Subcutaneous adipose tissue (tissue), 4 donors: ENCODE results near the gene PTPRN2. TPM values are rescaled to one million over a fixed set of nuclear protein-coding genes. Genes with fewer than 3 reads are reported as not detected.

Experiments used
- total RNA-seq, 4 donors: library from RNA; depleted of rRNA; stranded (reverse); fragments of >200 nt; gene quantifications; one replicate each; pipeline ENCODE4 v1.1.0, GENCODE V29; 2016
- TF ChIP-seq, protein P1 (sequence below): fragments of 450-650 bp; IDR thresholded peaks from one replicate; pipeline ENCODE4 v1.5.1; 2016; ENCODE audit warnings: low read depth, mild to moderate bottlenecking, control low read depth, antibody characterized with exemption, moderate library complexity

Gene PTPRN2
- total RNA-seq, 4 donors from 2014 or later, result 2.0 to 4.6 (median 3.7) TPM

- TF ChIP-seq, protein P1, sequence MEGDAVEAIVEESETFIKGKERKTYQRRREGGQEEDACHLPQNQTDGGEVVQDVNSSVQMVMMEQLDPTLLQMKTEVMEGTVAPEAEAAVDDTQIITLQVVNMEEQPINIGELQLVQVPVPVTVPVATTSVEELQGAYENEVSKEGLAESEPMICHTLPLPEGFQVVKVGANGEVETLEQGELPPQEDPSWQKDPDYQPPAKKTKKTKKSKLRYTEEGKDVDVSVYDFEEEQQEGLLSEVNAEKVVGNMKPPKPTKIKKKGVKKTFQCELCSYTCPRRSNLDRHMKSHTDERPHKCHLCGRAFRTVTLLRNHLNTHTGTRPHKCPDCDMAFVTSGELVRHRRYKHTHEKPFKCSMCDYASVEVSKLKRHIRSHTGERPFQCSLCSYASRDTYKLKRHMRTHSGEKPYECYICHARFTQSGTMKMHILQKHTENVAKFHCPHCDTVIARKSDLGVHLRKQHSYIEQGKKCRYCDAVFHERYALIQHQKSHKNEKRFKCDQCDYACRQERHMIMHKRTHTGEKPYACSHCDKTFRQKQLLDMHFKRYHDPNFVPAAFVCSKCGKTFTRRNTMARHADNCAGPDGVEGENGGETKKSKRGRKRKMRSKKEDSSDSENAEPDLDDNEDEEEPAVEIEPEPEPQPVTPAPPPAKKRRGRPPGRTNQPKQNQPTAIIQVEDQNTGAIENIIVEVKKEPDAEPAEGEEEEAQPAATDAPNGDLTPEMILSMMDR, result no peak
These were observed 242.8 kb downstream of the PTPRN2 start for GRCh38 chr7:158344706-158345300.

DNA sequence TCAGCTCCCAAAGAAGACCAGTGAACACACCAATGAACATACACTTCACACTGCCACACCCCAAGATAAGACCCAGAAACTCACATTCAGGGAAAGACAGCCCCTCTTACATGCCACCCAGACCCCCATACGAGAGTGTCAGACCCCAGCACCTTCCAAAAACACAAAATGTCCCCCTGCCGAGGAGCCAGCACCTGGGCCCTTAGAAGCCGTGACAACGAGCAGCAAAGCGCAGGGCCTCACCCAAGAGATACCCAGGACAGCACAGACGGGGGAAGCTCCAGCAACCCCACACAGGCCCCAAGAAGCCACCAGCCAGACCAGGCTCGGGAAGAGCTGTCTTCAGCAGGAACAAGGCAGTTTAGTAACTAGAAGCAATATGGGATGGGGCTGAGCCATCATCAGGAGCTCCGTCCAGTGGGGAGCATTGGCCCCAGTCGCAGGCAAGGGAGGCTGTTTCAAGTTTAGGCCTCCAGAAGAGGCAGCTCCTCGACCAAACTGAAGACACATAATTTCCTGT is 243.6 kb downstream of the PTPRN2 start:
- TF ChIP-seq, protein P1, result no peak

- TF ChIP-seq, protein P1, result no peak
These were observed 244.1 kb downstream of the PTPRN2 start for GRCh38 chr7:158343526-158343925.

DNA sequence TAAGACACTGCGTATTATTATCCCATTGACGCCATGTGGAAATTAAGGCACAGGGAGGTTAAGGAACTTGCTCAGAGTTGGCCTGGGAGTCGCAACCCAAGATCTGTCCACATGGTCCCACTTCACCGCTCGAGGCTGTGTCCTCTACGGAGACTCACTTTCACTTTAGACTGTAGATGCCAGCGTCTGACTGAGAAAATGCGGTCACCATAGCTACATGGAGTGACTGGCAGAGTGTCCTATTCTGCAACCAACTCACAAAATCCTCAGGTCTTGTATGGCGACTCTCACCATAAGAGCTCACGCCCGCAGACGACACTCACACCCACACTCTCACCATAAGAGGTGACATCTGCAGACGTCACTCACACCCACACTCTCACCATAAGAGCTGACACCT is 257.9 kb downstream of the PTPRN2 start:
- TF ChIP-seq, protein P1, result no peak

DNA sequence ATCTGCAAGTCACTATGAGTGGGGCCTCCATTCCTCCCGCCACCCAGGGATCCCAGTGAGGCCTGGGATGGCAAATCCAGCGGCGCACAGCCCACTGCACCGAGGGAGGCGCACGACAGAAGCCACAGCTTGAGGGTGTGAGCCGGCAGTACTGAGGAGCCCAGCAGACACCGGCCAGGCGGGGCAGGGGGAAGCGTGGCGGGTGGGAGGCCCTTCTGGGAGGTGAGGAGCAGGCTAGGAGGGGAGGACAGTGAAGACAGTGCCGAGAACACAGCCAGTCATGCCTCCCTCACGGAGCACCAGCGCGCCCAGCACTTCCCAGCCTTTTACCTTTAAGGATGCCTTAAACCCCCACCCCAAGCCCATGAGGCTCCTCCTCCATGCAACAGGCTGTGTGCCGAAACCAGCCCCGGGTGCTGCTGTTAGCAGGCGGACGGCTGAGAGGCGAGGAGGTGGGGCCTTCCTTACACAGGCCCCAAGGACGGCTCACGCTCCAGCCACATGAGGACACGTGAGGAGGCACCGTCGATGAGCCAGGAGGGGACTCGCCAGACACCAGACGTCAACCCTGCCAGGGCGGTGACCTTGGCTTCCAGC is 258.5 kb downstream of the PTPRN2 start:
- TF ChIP-seq, protein P1, result no peak

DNA sequence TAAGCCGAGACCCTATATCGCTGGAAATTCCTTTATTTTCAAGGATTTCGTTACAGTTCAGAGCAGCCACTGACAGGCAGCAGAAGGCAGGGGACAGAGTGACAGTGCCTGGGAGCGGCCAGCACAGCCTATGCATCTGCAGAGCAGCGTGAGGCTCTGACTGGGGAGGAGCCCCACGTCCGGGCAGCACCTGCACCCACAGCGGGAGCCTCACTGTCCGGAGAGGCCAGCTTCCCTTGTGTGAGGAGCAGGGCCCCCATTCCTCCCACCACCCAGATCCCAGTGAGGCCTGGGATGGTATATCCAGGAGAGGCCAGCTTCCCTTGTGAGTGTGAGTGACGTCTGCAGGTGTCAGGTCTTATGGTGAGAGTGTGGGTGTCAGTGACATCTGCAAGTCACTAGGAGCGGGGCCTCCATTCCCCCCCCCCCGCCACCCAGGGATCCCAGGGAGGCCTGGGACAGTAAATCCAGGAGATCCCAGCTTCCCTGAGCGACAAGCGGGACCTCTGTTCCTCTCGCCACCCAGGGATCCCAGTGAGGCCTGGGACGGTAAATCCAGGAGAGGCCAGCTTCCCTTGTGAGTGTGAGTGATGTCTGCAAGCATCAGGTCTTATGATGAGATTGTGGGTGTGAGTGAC is 259.1 kb downstream of the PTPRN2 start:
- TF ChIP-seq, protein P1, result no peak

GRCh38 chr7:158327571-158328180 is 259.9 kb downstream of the PTPRN2 start:
- TF ChIP-seq, protein P1, result no peak
